Measurements from ENCODE around the gene KCNH1. TPM values are rescaled to one million over a fixed set of nuclear protein-coding genes. Genes with fewer than 3 reads are reported as not detected.

The KCNH1 gene
- total RNA-seq, 1 experiment from 2014 or later = not detected

DNA sequence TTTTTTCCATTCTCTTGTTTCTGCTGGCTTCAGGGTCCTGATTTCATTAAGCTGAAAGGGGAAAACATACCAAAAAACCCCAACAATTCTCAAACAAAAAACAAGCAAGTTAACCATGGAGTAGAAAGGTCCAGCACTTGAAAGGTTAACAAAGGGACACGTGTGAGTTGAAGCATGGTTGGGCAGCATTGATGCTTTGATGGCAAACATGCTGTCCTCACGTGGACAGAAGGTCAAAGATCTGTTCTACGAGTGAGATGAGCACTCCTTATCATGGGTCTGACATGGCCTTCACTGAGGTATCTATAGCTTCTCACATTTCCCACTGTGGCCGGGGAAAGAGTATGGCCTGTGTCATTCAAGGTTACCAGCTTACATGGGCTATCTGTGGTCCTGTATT is 410.3 kb downstream of the KCNH1 start:
- H4K20me1 ChIP-seq (ENCODE audit: insufficient read depth) = no peaks in the 10 kb centered on the region; the same call in 1 of the 2 replicates
- H3K36me3 ChIP-seq (ENCODE audit: control insufficient read depth in 1 of 2, insufficient read depth in 2 of 2, low read length in 2 of 2) = no peaks in the 10 kb centered on the region
- H3K4me1 ChIP-seq (ENCODE audit: control insufficient read depth in 1 of 2, insufficient read depth in 2 of 2, low read length in 2 of 2) = no peaks in the 10 kb centered on the region
- no peak overlapping the region for H2AFZ ChIP-seq (ENCODE audit: low read depth, low read length, poor library complexity, severe bottlenecking)
- ChIA-PET POLR2A (no interaction called here), RAD21 (ENCODE audit: low non-redundant PET in 1 of 2, low total read pairs in 2 of 2, uncharacterized antibody in 2 of 2, unreplicated experiment in 2 of 2) (no interaction called here), CTCF (no interaction called here)
- DNase-seq (ENCODE audit: low read depth, low spot score) (no peak), ATAC-seq (no peak)
- intact Hi-C loops (cut with micrococcal nuclease) = no loop called here
- no peak overlapping the region for H3K4me2 ChIP-seq (ENCODE audit: low read length)
- H3K9me3 ChIP-seq (ENCODE audit: control insufficient read depth in 1 of 2, insufficient read depth in 1 of 2, low read depth in 1 of 2, low read length in 2 of 2) = no peaks in the 10 kb centered on the region
- H3K27ac ChIP-seq (ENCODE audit: low read depth, low read length) = no peak overlapping the region
- no peak overlapping the region for H3K9ac ChIP-seq (ENCODE audit: low read length)
- no peaks in the 10 kb centered on the region for H3K27me3 ChIP-seq (ENCODE audit: insufficient read depth, low read length)
- TF ChIP-seq POLR2A (IDR thresholded peaks at IDR 0.05; ENCODE audit: borderline replicate concordance, extremely low read depth, insufficient read depth, insufficient read length) (no peak), SP1 (IDR thresholded peaks at IDR 0.05; ENCODE audit: low read depth) (no peak)
- no TSS peak for BruUV-seq (replicated peaks)
- H3K79me2 ChIP-seq (ENCODE audit: insufficient read depth, low read length) = no peaks in the 10 kb centered on the region
- no peak overlapping the region for H3K4me3 ChIP-seq (replicated peaks in 1 of 2; ENCODE audit: low read depth in 1 of 2, low read length in 2 of 2)
- H3K9me2 ChIP-seq (ENCODE audit: insufficient read depth) = no peaks in the 10 kb centered on the region

DNA sequence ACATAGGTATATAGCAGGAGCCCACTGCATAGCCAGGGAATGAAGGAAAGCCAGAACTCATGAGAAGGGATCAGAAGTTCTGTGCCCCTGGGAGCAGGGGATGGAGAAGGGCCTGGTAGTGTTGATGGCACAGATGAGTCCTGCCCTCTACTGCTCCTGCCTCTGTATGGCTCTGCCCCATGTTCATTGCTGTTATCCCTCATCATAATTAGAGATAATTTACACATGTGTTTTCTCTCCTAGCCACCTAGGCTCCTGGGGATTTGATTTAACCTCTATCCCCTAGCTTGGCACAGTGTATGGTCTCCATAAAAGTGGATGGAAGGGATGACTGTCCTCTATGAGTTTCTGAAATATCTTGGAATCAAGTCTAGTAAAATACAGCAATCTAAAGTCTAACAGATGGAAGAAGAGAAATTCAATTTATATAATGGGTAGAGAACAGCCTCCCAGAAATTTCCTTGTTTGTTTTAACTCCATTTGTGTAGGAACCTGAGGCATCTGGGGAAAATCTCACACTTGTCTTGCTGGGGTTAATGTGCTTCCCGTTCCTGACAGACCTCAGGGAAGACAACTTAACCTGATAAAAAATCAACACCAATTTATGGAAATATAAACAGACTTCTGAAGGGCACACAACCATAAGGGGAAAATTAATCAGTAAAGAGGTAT is 411.4 kb downstream of the KCNH1 start:
- POLR2A ChIA-PET = no interaction called here
- no peak for ATAC-seq
- TF ChIP-seq, protein P1, sequence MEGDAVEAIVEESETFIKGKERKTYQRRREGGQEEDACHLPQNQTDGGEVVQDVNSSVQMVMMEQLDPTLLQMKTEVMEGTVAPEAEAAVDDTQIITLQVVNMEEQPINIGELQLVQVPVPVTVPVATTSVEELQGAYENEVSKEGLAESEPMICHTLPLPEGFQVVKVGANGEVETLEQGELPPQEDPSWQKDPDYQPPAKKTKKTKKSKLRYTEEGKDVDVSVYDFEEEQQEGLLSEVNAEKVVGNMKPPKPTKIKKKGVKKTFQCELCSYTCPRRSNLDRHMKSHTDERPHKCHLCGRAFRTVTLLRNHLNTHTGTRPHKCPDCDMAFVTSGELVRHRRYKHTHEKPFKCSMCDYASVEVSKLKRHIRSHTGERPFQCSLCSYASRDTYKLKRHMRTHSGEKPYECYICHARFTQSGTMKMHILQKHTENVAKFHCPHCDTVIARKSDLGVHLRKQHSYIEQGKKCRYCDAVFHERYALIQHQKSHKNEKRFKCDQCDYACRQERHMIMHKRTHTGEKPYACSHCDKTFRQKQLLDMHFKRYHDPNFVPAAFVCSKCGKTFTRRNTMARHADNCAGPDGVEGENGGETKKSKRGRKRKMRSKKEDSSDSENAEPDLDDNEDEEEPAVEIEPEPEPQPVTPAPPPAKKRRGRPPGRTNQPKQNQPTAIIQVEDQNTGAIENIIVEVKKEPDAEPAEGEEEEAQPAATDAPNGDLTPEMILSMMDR (IDR thresholded peaks at IDR 0.05 in 2 of 3, conservative IDR thresholded peaks at IDR 0.05 in 1 of 3; ENCODE audit: borderline replicate concordance in 1 of 3, insufficient read depth in 1 of 3, low read depth in 2 of 3, low read length in 2 of 3) = no peak
- TF ChIP-seq CEBPB (IDR thresholded peaks at IDR 0.05; ENCODE audit: low read depth) (no peak), SIN3A (IDR thresholded peaks at IDR 0.05; ENCODE audit: low read depth) (no peak), ELF1 (IDR thresholded peaks at IDR 0.05; ENCODE audit: borderline replicate concordance, low read depth) (no peak), SP1 (IDR thresholded peaks at IDR 0.05; ENCODE audit: low read depth) (no peak), EZH2phosphoT487 (IDR thresholded peaks at IDR 0.05; ENCODE audit: borderline replicate concordance) (no peak), EZH2 (IDR thresholded peaks at IDR 0.05) (no peak), FOSL1 (IDR thresholded peaks at IDR 0.05; ENCODE audit: low read depth) (no peak), TCF7L2 (IDR thresholded peaks at IDR 0.05; ENCODE audit: borderline replicate concordance, extremely low read depth, insufficient read depth, insufficient read length) (no peak), CBX3 (IDR thresholded peaks at IDR 0.05; ENCODE audit: low read depth) (no peak), POLR2A (IDR thresholded peaks at IDR 0.05; ENCODE audit: borderline replicate concordance, extremely low read depth, insufficient read depth, insufficient read length) (no peak), POLR2AphosphoS5 (IDR thresholded peaks at IDR 0.05; ENCODE audit: low read depth, low read length) (no peak), EGR1 (IDR thresholded peaks at IDR 0.05; ENCODE audit: low read depth) (no peak), JUND (IDR thresholded peaks at IDR 0.05) (no peak)
- TF ChIP-seq, protein P2, sequence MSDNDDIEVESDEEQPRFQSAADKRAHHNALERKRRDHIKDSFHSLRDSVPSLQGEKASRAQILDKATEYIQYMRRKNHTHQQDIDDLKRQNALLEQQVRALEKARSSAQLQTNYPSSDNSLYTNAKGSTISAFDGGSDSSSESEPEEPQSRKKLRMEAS (IDR thresholded peaks at IDR 0.05) = no peak
- TF ChIP-seq, protein P3, sequence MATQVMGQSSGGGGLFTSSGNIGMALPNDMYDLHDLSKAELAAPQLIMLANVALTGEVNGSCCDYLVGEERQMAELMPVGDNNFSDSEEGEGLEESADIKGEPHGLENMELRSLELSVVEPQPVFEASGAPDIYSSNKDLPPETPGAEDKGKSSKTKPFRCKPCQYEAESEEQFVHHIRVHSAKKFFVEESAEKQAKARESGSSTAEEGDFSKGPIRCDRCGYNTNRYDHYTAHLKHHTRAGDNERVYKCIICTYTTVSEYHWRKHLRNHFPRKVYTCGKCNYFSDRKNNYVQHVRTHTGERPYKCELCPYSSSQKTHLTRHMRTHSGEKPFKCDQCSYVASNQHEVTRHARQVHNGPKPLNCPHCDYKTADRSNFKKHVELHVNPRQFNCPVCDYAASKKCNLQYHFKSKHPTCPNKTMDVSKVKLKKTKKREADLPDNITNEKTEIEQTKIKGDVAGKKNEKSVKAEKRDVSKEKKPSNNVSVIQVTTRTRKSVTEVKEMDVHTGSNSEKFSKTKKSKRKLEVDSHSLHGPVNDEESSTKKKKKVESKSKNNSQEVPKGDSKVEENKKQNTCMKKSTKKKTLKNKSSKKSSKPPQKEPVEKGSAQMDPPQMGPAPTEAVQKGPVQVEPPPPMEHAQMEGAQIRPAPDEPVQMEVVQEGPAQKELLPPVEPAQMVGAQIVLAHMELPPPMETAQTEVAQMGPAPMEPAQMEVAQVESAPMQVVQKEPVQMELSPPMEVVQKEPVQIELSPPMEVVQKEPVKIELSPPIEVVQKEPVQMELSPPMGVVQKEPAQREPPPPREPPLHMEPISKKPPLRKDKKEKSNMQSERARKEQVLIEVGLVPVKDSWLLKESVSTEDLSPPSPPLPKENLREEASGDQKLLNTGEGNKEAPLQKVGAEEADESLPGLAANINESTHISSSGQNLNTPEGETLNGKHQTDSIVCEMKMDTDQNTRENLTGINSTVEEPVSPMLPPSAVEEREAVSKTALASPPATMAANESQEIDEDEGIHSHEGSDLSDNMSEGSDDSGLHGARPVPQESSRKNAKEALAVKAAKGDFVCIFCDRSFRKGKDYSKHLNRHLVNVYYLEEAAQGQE (IDR thresholded peaks at IDR 0.05; ENCODE audit: low read depth) = no peak

More for the DNA sequence above, 411.4 kb downstream of the KCNH1 start:
- H3K4me2 ChIP-seq (ENCODE audit: low read length) = no peak overlapping the region
- RAD21 ChIA-PET (ENCODE audit: low non-redundant PET in 1 of 2, low total read pairs in 2 of 2, uncharacterized antibody in 2 of 2, unreplicated experiment in 2 of 2) = no interaction called here
- BruUV-seq (replicated peaks) = no TSS peak
- H3K36me3 ChIP-seq (ENCODE audit: control insufficient read depth in 1 of 2, insufficient read depth in 2 of 2, low read length in 2 of 2) = no peaks in the 10 kb centered on the region
- H3K27ac ChIP-seq (ENCODE audit: low read depth, low read length) = no peak overlapping the region
- no peaks in the 10 kb centered on the region for H3K79me2 ChIP-seq (ENCODE audit: insufficient read depth, low read length)
- no peaks in the 10 kb centered on the region for H3K27me3 ChIP-seq (ENCODE audit: insufficient read depth, low read length)
- no peak overlapping the region for H3K4me3 ChIP-seq (replicated peaks in 1 of 2; ENCODE audit: low read depth in 1 of 2, low read length in 2 of 2)
- no peak overlapping the region for H2AFZ ChIP-seq (ENCODE audit: low read depth, low read length, poor library complexity, severe bottlenecking)
- no peaks in the 10 kb centered on the region for H4K20me1 ChIP-seq (ENCODE audit: insufficient read depth)
- intact Hi-C loops (cut with micrococcal nuclease) = no loop called here
- no peak overlapping the region for H3K9ac ChIP-seq (ENCODE audit: low read length)
- no peaks in the 10 kb centered on the region for H3K9me2 ChIP-seq (ENCODE audit: insufficient read depth)
- CTCF ChIA-PET = no interaction called here
- H3K4me1 ChIP-seq (ENCODE audit: control insufficient read depth in 1 of 2, insufficient read depth in 2 of 2, low read length in 2 of 2) = no peaks in the 10 kb centered on the region
- DNase-seq (ENCODE audit: low read depth, low spot score) = no peak
- H3K9me3 ChIP-seq (ENCODE audit: control insufficient read depth in 1 of 2, insufficient read depth in 1 of 2, low read depth in 1 of 2, low read length in 2 of 2) = no peaks in the 10 kb centered on the region

Measured in HCT116 (cell line).